Inferior parietal cortex (tissue), 1 donor: ENCODE results near the gene COA7.

Experiments
- DNase-seq: peaks from one replicate; pipeline ENCODE4 v3.0.0-alpha.2; 2016; ENCODE audit errors: extremely low spot score

Gene COA7

GRCh38 chr1:52635321-52636089 lies 62.6 kb downstream of the COA7 start:
- DNase-seq = no peak
